H9 (cell line): ENCODE data around the gene ATXN10. TPM values are rescaled to one million over a fixed set of nuclear protein-coding genes. Genes with fewer than 3 reads are reported as not detected.
"Not testable (repeated sequence)": the region's sequence is repeated elsewhere in the genome, so short reads cannot be mapped to it uniquely, and the experiment has no call there.

Experiments
- DNase-seq: peaks from one replicate; pipeline ENCODE4 v3.0.0-alpha.2; 2017
- H2AFZ ChIP-seq: one replicate; pipeline ENCODE4 v1.6.1; 2013; ENCODE audit warnings: mild to moderate bottlenecking, low read length, control low read depth, moderate library complexity
- H2AK5ac ChIP-seq: 2 replicates; pipeline ENCODE4 v1.6.1; 2013; ENCODE audit warnings: low read length, control low read depth, mixed read lengths; ENCODE audit not compliant: insufficient read length
- H2BK120ac ChIP-seq: one replicate; pipeline ENCODE4 v1.6.1; 2013; ENCODE audit warnings: low read depth, mild to moderate bottlenecking, low read length, control low read depth, inconsistent platforms; ENCODE audit not compliant: poor library complexity, severe bottlenecking
- H2BK12ac ChIP-seq: 2 replicates; pipeline ENCODE4 v1.6.1; 2013; ENCODE audit warnings: low read length, control low read depth, mixed read lengths, low read depth; ENCODE audit not compliant: insufficient read length
- H2BK15ac ChIP-seq: 2 replicates; pipeline ENCODE4 v1.6.1; 2013; ENCODE audit warnings: low read depth, low read length, control low read depth
- H2BK20ac ChIP-seq: one replicate; pipeline ENCODE4 v1.6.1; 2013; ENCODE audit warnings: low read depth, mild to moderate bottlenecking, low read length, control low read depth, inconsistent platforms; ENCODE audit not compliant: poor library complexity, severe bottlenecking
- H2BK5ac ChIP-seq: 2 replicates; pipeline ENCODE4 v1.6.1; 2013; ENCODE audit warnings: low read length, control low read depth, mixed read lengths; ENCODE audit not compliant: insufficient read length
- H3K14ac ChIP-seq: 2 replicates; pipeline ENCODE4 v1.6.1; 2013; ENCODE audit warnings: low read length, control low read depth; ENCODE audit not compliant: insufficient read depth
- H3K18ac ChIP-seq: 2 replicates; pipeline ENCODE4 v1.6.1; 2013; ENCODE audit warnings: low read depth, mild to moderate bottlenecking, mixed read lengths, low read length, control low read depth; ENCODE audit not compliant: insufficient read length
- H3K23ac ChIP-seq: 2 replicates; pipeline ENCODE4 v1.6.1; 2013; ENCODE audit warnings: low read length, control low read depth, mixed read lengths, low read depth; ENCODE audit not compliant: insufficient read length
- H3K23me2 ChIP-seq: 2 replicates; pipeline ENCODE4 v1.6.1; 2013; ENCODE audit warnings: low read depth, mild to moderate bottlenecking, mixed read lengths, low read length, control low read depth; ENCODE audit not compliant: insufficient read length, poor library complexity, severe bottlenecking
- H3K27ac ChIP-seq: 2 replicates; pipeline ENCODE4 v1.5.1; 2013; ENCODE audit warnings: low read length, control low read depth, mixed read lengths, low read depth; ENCODE audit not compliant: insufficient read length
- H3K27me3 ChIP-seq: 2 replicates; pipeline ENCODE4 v1.6.1; 2013; ENCODE audit warnings: low read length, control low read depth, inconsistent platforms; ENCODE audit not compliant: insufficient read depth
- H3K4ac ChIP-seq: 2 replicates; pipeline ENCODE4 v1.6.1; 2013; ENCODE audit warnings: low read depth, mild to moderate bottlenecking, control low read depth, inconsistent platforms, low read length, moderate library complexity
- H3K4me1 ChIP-seq: 2 replicates; pipeline ENCODE4 v1.6.1; 2013; ENCODE audit warnings: low read length, control low read depth, inconsistent platforms; ENCODE audit not compliant: insufficient read depth
- H3K4me2 ChIP-seq: 2 replicates; pipeline ENCODE4 v1.6.1; 2013; ENCODE audit warnings: low read length, control low read depth, mixed read lengths; ENCODE audit not compliant: insufficient read length, insufficient read depth
- H3K56ac ChIP-seq: 2 replicates; pipeline ENCODE4 v1.6.1; 2013; ENCODE audit warnings: low read depth, mild to moderate bottlenecking, mixed read lengths, low read length, control low read depth; ENCODE audit not compliant: insufficient read length
- H3K79me1 ChIP-seq: 2 replicates; pipeline ENCODE4 v1.6.1; 2013; ENCODE audit warnings: low read depth, mild to moderate bottlenecking, moderate library complexity, low read length, control low read depth, inconsistent platforms; ENCODE audit not compliant: insufficient read depth, poor library complexity, severe bottlenecking
- H3K79me2 ChIP-seq: 2 replicates; pipeline ENCODE4 v1.6.1; 2013; ENCODE audit warnings: low read length, control low read depth, inconsistent platforms; ENCODE audit not compliant: insufficient read depth
- H3K9ac ChIP-seq: 2 replicates; pipeline ENCODE4 v1.6.1; 2013; ENCODE audit warnings: low read length, control low read depth, mixed read lengths; ENCODE audit not compliant: insufficient read length; ENCODE audit errors: extremely low read depth
- H3K9me3 ChIP-seq: one replicate; pipeline ENCODE4 v1.6.1; 2013; ENCODE audit warnings: low read depth, low read length, inconsistent platforms; ENCODE audit not compliant: control insufficient read depth
- H3T11ph ChIP-seq: one replicate; pipeline ENCODE4 v1.6.1; 2013; ENCODE audit warnings: mild to moderate bottlenecking, low read length, control low read depth, inconsistent platforms
- H4K20me1 ChIP-seq: one replicate; pipeline ENCODE4 v1.6.1; 2013; ENCODE audit not compliant: control insufficient read depth, insufficient read length, insufficient read depth
- H4K5ac ChIP-seq: 2 replicates; pipeline ENCODE4 v1.6.1; 2013; ENCODE audit warnings: low read depth, mild to moderate bottlenecking, mixed read lengths, low read length, control low read depth; ENCODE audit not compliant: insufficient read length
- H4K8ac ChIP-seq: replicated peaks from 2 replicates; pipeline ENCODE4 v1.6.1; 2013; ENCODE audit warnings: low read length, control low read depth, mixed read lengths, low read depth; ENCODE audit not compliant: insufficient read length
- H4K91ac ChIP-seq: 2 replicates; pipeline ENCODE4 v1.6.1; 2013; ENCODE audit warnings: low read depth, mild to moderate bottlenecking, moderate library complexity, mixed read lengths, low read length, control low read depth; ENCODE audit not compliant: insufficient read length
- H3K27ac Mint-ChIP-seq, 3 experiments: 2 replicates in 2 of 3; 3 replicates in 1 of 3; pipeline ENCODE4 v1.8.0; 2020 to 2021; ENCODE audit warnings: mixed read lengths in 3 of 3, mild to moderate bottlenecking in 1 of 3, moderate library complexity in 1 of 3
- H3K27me3 Mint-ChIP-seq: 2 replicates; pipeline ENCODE4 v1.8.0; 2021; ENCODE audit warnings: low read depth, mild to moderate bottlenecking, moderate library complexity, mixed read lengths
- H3K36me3 Mint-ChIP-seq, 3 experiments: 2 replicates in 2 of 3; 3 replicates in 1 of 3; pipeline ENCODE4 v1.8.0; 2020 to 2021; ENCODE audit warnings: low read depth in 3 of 3, mixed read lengths in 3 of 3; ENCODE audit not compliant: insufficient read depth in 1 of 3
- H3K4me1 Mint-ChIP-seq, 2 experiments: 2 replicates each; pipeline ENCODE4 v1.8.0; 2020; ENCODE audit warnings: mixed read lengths in 2 of 2
- H3K4me3 Mint-ChIP-seq, 2 experiments: 2 replicates in 1 of 2; 3 replicates in 1 of 2; pipeline ENCODE4 v1.8.0; 2020 to 2021; ENCODE audit warnings: mild to moderate bottlenecking in 2 of 2, mixed read lengths in 2 of 2, moderate library complexity in 1 of 2
- H3K9me3 Mint-ChIP-seq, 2 experiments: 2 replicates in 1 of 2; 3 replicates in 1 of 2; pipeline ENCODE4 v1.8.0; 2020; ENCODE audit warnings: mild to moderate bottlenecking in 2 of 2, mixed read lengths in 2 of 2, moderate library complexity in 1 of 2
- whole genome bisulfite sequencing: extraction: QIAGEN DNeasy Blood & Tissue Kit; methylation state at CpG from one replicate; pipeline ENCODE4 v1.1.7; 2013; ENCODE audit warnings: missing lambda C conversion rate, low lambda C conversion rate, mixed read lengths; ENCODE audit not compliant: insufficient read length; ENCODE audit errors: extremely low coverage; 5-methylcytosine and 5-hydroxymethylcytosine counted together
- total RNA-seq: library from RNA; stranded (reverse); gene quantifications from 2 replicates; pipeline ENCODE4 v1.2.1, GENCODE V29; 2021
- TF ChIP-seq, protein P1 (sequence below): fragments of 200-600 bp; sonication (generic); conservative IDR thresholded peaks from 3 replicates; pipeline ENCODE4 v1.8.0; 2021; ENCODE audit warnings: antibody characterized with exemption, mild to moderate bottlenecking

Gene ATXN10
- total RNA-seq, 1 experiment from 2014 or later, result 210 TPM

DNA sequence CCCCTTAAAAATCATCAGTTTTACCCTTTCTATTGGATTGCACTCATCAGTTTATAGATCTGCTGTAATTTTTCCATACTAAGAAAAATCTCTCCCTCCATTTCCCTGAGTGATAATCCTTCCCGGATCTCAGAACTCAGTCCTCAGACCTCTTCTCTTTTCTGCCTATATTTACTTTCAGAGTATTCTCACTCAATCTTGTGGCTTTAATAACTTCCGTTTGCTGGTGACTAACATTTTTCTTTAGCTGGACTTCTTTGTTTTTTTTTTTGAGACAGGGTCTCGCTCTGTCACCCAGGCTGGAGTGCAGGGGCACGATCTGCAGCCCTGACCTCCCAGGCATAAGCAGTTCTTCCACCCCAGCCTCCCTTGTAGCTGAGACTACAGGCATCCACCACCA is 10.4 kb downstream of the ATXN10 start:
- Histone ChIP-seq H3K23me2 (no peaks in the 10 kb centered on the region), H2BK5ac (no peak overlapping the region), H3K56ac (no peak overlapping the region), H4K20me1 (no peaks in the 10 kb centered on the region), H3K79me2 (peaks cover 34% of the 10 kb centered on the region; the same call in 1 of the 2 replicates), H3K9me3 (no peaks in the 10 kb centered on the region), H2BK12ac (no peak overlapping the region), H3K27ac (no peak overlapping the region), H2AK5ac (no peak overlapping the region), H3K4me2 (no peak overlapping the region), H2BK120ac (no peak overlapping the region), H3K23ac (no peak overlapping the region), H2AFZ (no peak overlapping the region), H3K4ac (no peak overlapping the region), H4K91ac (no peak overlapping the region), H4K5ac (no peak overlapping the region), H3K14ac (no peak overlapping the region), H3K27me3 (no peaks in the 10 kb centered on the region), H3K18ac (no peak overlapping the region), H3K79me1 (peaks cover 12% of the 10 kb centered on the region), H4K8ac (no peak overlapping the region), H3K4me1 (peaks cover 7% of the 10 kb centered on the region), H2BK15ac (no peak overlapping the region), H2BK20ac (no peak overlapping the region), H3K9ac (no peak overlapping the region), H3T11ph (no peak overlapping the region)
- peaks cover under 1 to 3% of the 10 kb centered on the region in 2 experiments; a peak in 2 of 4 replicates for H3K4me1 Mint-ChIP-seq
- H3K27ac Mint-ChIP-seq, result no peak overlapping the region
- TF ChIP-seq, protein P1, sequence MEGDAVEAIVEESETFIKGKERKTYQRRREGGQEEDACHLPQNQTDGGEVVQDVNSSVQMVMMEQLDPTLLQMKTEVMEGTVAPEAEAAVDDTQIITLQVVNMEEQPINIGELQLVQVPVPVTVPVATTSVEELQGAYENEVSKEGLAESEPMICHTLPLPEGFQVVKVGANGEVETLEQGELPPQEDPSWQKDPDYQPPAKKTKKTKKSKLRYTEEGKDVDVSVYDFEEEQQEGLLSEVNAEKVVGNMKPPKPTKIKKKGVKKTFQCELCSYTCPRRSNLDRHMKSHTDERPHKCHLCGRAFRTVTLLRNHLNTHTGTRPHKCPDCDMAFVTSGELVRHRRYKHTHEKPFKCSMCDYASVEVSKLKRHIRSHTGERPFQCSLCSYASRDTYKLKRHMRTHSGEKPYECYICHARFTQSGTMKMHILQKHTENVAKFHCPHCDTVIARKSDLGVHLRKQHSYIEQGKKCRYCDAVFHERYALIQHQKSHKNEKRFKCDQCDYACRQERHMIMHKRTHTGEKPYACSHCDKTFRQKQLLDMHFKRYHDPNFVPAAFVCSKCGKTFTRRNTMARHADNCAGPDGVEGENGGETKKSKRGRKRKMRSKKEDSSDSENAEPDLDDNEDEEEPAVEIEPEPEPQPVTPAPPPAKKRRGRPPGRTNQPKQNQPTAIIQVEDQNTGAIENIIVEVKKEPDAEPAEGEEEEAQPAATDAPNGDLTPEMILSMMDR, result no peak
- no peaks in the 10 kb centered on the region for H3K36me3 Mint-ChIP-seq
- DNase-seq, result no peak
- no peaks in the 10 kb centered on the region for H3K9me3 Mint-ChIP-seq
- no peaks in the 10 kb centered on the region for H3K27me3 Mint-ChIP-seq
- no peak overlapping the region for H3K4me3 Mint-ChIP-seq
- WGBS, result no CpG with 5 or more reads among the region's 4 CpGs

- H4K5ac ChIP-seq, H2BK5ac ChIP-seq, H3K23me2 ChIP-seq, H2AK5ac ChIP-seq, H3K4me3 Mint-ChIP-seq, H3K14ac ChIP-seq, H3K9ac ChIP-seq, H3K23ac ChIP-seq, H2BK15ac ChIP-seq, H4K91ac ChIP-seq, H3K27me3 ChIP-seq, H2BK120ac ChIP-seq, H2AFZ ChIP-seq, H3K4me2 ChIP-seq, H4K8ac ChIP-seq, H3K4me1 ChIP-seq, H3K9me3 ChIP-seq, H2BK20ac ChIP-seq, H3K36me3 Mint-ChIP-seq, H3K4ac ChIP-seq, H3K4me1 Mint-ChIP-seq, H3T11ph ChIP-seq, H3K9me3 Mint-ChIP-seq, H3K18ac ChIP-seq, H3K27ac ChIP-seq, H2BK12ac ChIP-seq, H3K27ac Mint-ChIP-seq, H3K27me3 Mint-ChIP-seq, H4K20me1 ChIP-seq, DNase-seq, H3K56ac ChIP-seq: not testable (repeated sequence)
- WGBS, result no CpG with 5 or more reads among the region's 5 CpGs
- Histone ChIP-seq H3K79me1 (peaks cover 16% of the 10 kb centered on the region), H3K79me2 (peaks cover 32% of the 10 kb centered on the region; the same call in 1 of the 2 replicates)
These were observed 11.1 kb downstream of the ATXN10 start for GRCh38 chr22:45682773-45683172.
